Right ventricle myocardium inferior (tissue), 1 donor: ENCODE measurements around the gene IQCK. TPM values are rescaled to one million over a fixed set of nuclear protein-coding genes. Genes with fewer than 3 reads are reported as not detected.
A peak's percentile ranks its signal among the peaks of the same experiment; 100 is the strongest.

Experiments used
- ATAC-seq: fragments of 200-7000 bp; cut with Tn5 transposase; one replicate; pipeline ENCODE4 v1.9.1; 2020; ENCODE audit warnings: mild to moderate bottlenecking, moderate library complexity
- DNase-seq: peaks from one replicate; pipeline ENCODE4 v3.0.0; 2021; ENCODE audit errors: missing footprints
- intact Hi-C: fragments of 100-400 bp; cut with DNase I; formaldehyde crosslinking; loops from one replicate; pipeline ENCODE4 v1.11.0; 2022
- total RNA-seq: library from RNA; stranded (reverse); fragmentation: NEBNext Ultra II Directional; extraction: Animal tissue kit (Norgen Biotek cat#: 25700); gene quantifications from one replicate; pipeline ENCODE4 v1.2.1, GENCODE V29; 2021
- donor health status: DM: no; HTN: yes; CAD: no; lungs with severe emphysema.

IQCK gene
- total RNA-seq, 1 donor from 2014 or later = 5.2 TPM

DNA sequence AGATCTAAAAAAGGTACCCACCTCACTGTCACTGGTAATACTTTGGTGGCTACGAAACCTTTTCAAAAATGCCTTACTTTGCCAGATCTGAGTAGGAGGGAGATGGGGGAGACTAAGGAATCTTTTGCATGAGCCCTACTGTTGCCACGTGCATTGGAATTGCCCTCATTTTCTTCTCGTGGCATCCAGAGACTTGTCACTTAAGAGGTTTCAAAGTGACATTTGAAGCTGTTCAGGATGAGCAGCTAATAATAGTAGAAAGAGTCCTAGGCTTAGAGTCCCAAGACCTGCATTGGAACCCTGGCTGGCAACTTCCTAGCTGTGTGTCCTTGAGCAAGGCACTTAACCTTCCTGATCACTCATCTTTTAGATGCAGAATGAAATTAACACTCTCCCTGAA lies 123.1 kb downstream of the IQCK start:
- ATAC-seq (peak; percentile 78), DNase-seq (no peak)
- intact Hi-C loops = loop anchor here (5.0 kb wide), 1 partner anchor 41 kb away; the partner anchor contains the start of gene GPRC5B

- no peak for DNase-seq
- intact Hi-C loops = loop anchor here (2.0 to 5.0 kb wide), 2 partner anchors 18 to 40 kb away; partner anchors contain the start of gene GPRC5B
- no peak for ATAC-seq
Measured at GRCh38 chr16:19842426-19843157, 124.5 kb downstream of the IQCK start.

- ATAC-seq = no peak
- intact Hi-C loops = loop anchor here (2.0 to 5.0 kb wide), 2 partner anchors 17 to 39 kb away; partner anchors contain the start of gene GPRC5B
- no peak for DNase-seq
Measured at GRCh38 chr16:19843371-19843770, 125.3 kb downstream of the IQCK start.

GRCh38 chr16:19844945-19845641 lies 127.0 kb downstream of the IQCK start:
- ATAC-seq = no peak

DNA sequence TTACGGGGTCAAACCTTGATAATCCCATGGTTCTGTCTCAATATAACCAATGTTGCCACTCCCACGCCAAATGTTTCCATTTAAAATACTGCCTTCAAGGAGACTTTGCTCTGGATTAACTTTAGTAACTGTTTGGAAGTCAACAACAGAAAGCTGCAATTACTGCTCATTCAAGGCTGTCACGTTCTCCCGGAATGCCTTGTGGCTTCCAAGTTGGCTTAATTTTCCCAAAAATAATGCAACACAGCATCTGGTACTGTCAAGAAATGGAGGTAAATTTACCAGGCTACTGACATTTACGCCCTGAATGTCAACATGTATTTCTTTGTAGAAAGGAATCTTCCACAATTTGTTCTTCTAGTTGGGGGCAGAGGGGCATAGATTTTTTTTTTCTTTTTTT lies 128.4 kb downstream of the IQCK start:
- intact Hi-C loops = no loop called here
- ATAC-seq (no peak), DNase-seq (no peak)

More at GRCh38 chr16:19844945-19845641, 127.0 kb downstream of the IQCK start:
- intact Hi-C loops = loop anchor here (5.0 kb wide), 1 partner anchor 37 kb away; the partner anchor contains the start of gene GPRC5B
- no peak for DNase-seq

GRCh38 chr16:19848756-19849155 lies 130.7 kb downstream of the IQCK start:
- DNase-seq (no peak), ATAC-seq (no peak)
- intact Hi-C loops = no loop called here

DNA sequence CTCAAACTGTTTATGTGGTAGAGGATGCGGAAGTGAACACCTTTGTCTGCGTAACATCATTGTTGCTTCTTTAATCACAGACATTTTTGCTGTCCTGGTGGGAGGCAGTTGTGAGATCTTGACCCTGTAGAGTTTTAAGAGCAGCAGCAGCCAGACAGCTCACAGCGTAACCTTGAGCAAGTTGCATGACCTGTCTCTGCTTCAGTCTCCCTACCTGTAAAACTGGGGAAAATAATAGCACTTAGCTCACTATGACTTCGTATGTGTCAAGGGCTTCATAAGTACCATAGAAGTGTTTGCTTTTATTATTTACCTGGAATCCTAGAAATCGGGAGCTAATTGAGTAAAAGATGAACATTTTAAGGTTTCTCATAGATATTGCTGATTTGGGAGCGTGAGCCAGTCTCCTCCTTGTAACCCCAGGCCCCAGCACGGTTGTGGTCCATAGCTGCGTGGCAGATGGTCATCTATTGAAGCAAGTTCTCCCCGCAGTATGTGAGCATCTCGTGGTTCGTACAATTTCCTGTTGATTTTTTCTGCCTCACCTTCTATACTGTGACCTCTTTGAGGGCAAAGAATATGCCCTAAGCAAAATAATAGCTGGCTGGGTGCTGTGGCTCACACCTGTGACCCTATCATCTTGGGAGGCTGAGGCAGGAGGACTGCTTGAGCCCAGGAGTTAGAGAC lies 132.2 kb downstream of the IQCK start:
- intact Hi-C loops = no loop called here
- DNase-seq = no peak
- ATAC-seq = no peak

DNA sequence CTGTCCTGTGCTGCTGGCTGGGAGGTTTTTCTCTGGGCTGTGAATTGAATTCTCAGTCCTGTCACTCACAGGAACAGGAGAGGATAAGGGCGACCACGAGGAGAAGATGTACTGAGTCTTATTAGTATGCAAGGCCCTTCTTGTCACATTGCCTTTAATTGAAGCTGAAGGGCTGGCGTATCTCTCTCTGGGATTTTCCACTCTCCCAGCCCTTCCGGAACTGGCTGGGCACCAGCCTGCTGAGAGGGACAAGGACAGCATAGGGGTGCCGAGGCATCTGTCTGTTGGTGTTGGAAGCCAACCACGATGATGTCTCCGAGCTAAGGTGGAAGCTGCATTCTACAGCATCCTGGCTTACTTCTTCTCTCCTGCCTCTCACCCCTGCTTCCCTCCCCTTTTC lies 133.4 kb downstream of the IQCK start:
- ATAC-seq = peak; percentile 63

GRCh38 chr16:19853132-19853741 lies 135.2 kb downstream of the IQCK start:
- intact Hi-C loops = no loop called here
- DNase-seq (no peak), ATAC-seq (no peak)

More for the DNA sequence above, 133.4 kb downstream of the IQCK start:
- DNase-seq = no peak
- intact Hi-C loops = no loop called here

DNA sequence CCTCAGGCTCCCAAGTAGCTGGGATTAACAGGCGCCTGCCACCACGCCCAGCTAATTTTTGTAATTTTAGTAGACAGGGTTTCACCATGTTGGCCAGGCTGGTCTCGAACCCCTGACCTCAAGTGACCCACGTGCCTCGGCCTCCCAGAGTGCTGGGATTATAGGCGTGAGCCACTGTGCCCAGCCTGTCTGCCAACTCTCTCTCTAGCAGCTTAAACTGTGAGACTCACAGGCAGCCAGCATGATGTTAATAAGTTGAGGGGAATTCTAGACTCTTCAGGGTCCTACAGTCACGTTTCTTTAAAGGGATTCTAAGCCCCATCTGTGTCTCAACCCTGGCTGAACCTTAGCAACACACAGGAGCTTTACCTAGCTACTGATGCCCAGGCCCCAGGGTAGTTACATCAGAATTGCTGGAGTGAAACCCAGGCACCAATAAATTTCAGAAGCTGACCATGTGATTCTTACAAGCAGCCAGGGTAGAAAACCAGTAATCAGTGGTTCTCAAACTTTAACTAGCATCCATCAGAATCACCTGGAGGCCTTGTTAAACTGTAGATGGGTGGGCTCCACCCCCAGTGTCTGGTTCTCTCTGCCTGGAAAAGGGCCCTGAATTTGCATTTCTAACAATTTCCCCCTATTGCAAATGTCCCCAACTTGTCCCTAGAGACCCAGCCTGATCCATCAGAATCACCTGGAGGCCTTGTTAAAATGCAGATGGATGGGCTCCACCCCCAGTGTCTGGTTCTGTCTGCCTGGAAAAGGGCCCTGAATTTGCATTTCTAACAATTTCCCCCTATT lies 135.9 kb downstream of the IQCK start:
- ATAC-seq (no peak), DNase-seq (no peak)
- intact Hi-C loops = no loop called here

GRCh38 chr16:19854543-19854876 lies 136.4 kb downstream of the IQCK start:
- ATAC-seq = no peak
- DNase-seq = no peak
- intact Hi-C loops = no loop called here

GRCh38 chr16:19856120-19856519 lies 138.0 kb downstream of the IQCK start:
- intact Hi-C loops = no loop called here
- DNase-seq = no peak
- ATAC-seq = no peak

- no peak for ATAC-seq
- intact Hi-C loops = no loop called here
- no peak for DNase-seq
Measured at GRCh38 chr16:19857593-19858339, 139.7 kb downstream of the IQCK start.

DNA sequence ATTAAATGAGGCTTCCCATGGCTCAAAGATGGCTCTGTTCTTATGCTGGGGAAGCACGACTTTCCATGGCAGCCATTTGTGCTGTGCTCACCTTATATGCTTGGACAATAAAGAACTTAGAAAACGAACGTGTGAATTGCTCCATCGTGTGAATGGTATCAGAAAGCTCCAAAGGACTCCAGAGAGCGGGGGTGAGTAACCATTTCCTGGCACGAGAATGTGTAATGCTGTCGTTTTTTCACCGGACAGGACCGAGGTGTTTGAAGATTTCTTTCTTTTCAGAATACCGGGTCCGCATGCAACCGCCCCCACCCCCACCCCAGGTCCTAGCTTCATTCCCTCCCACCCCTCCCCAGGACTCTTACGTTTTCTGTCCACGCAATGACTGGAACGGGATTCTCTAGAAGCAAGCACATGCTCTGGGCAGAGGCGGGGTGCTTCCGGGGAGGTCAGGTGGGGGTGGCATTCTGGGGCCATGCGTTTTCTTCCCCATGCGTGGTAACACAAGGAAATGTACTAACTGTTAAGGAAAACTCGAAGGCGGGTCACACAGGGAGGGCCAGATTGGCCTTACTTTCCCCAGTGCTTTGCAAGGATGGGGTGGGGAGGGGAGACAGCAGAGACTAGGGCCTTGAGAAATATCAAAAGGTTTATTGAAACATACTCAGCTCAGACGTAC lies 140.4 kb downstream of the IQCK start:
- DNase-seq (no peak), ATAC-seq (no peak)
- intact Hi-C loops = no loop called here

DNA sequence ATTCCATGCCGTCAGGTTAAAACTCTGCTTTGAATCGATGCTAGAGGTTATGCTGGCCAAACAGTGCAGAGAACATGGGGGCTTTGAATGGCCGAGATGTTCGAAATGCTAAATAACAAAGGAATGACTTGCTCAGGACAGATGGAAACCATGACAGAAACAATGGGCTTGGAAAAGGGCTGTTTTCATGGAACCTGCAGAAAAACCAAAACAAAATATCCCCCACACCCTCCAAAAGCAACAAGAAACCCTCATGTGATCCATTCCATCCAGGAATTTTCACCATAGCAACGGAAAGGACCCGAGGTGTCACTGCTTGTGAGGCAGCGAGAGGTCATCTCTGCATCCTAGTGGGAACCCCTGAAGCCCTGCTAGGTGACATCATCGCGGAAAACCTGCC lies 141.1 kb downstream of the IQCK start:
- no peak for DNase-seq
- intact Hi-C loops = no loop called here
- no peak for ATAC-seq

DNA sequence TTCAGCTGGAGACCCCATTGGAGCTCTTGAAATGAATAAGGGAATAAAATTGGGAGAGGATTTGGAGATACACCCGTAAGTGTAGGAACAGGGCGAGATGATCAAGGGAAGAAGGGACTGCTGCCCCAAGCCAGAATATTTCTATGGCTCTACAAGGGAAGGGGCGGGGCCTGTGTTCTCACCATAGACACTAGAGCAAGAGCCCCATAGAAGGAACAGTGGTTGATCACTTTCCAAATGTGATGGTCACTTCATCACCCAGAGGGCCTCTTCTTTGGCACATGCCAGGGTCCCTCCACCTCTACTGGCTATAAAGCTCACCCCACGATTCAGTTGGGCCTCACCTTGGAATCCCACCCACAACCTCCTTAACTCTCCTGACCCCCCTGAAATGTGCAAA lies 141.5 kb downstream of the IQCK start:
- DNase-seq = no peak
- intact Hi-C loops = loop anchor here (2.0 kb wide), 1 partner anchor 17 kb away; no protein-coding TSS in a partner anchor
- no peak for ATAC-seq
